GM15510 (cell line): ENCODE measurements around the gene CXCR3.

Experiments
- POLR2A ChIP-seq: IDR thresholded peaks from 3 replicates; pipeline ENCODE4 v1.6.1; 2011; ENCODE audit warnings: borderline replicate concordance; ENCODE audit not compliant: insufficient read length; ENCODE audit errors: extremely low read depth

CXCR3 gene

GRCh38 chrX:71579136-71579989 is 38.9 kb downstream of the CXCR3 start:
- no peak for TF ChIP-seq POLR2A

GRCh38 chrX:71578253-71579135 is 39.8 kb downstream of the CXCR3 start, which contains the start of gene GCNA:
Gene GCNA (plus strand): TSS chrX:71578437. CDS start chrX:71580822, 2,385 bp downstream.
- TF ChIP-seq POLR2A: no peak

GRCh38 chrX:71577682-71578081 is 40.6 kb downstream of the CXCR3 start:
- TF ChIP-seq POLR2A: no peak

GRCh38 chrX:71573590-71573989 is 44.7 kb downstream of the CXCR3 start:
- no peak for TF ChIP-seq POLR2A
